IMR-90 (cell line): ENCODE data around the gene TCHP. TPM values are rescaled to one million over a fixed set of nuclear protein-coding genes. Genes with fewer than 3 reads are reported as not detected.

Experiments
- ATAC-seq: fragments of 200-7000 bp; cut with Tn5 transposase; 2 replicates; pipeline ENCODE4 v1.9.1; 2020; ENCODE audit warnings: low read depth, mild to moderate bottlenecking, moderate library complexity
- BruUV-seq: library from RNA; stranded (reverse); fragments of 400-500 nt; replicated peaks from 2 replicates; lab custom pipeline; 2021; lab: Mats Ljungman, UMichigan
- CTCF ChIA-PET: fragments of 300-600 bp; formaldehyde crosslinking; extraction: SDS; loops from one replicate; lab custom pipeline; 2021; ENCODE audit warnings: antibody characterized with exemption; lab: Yijun Ruan, JAX
- POLR2A ChIA-PET: fragments of 300-600 bp; sonication (Branson Sonifier 250); formaldehyde crosslinking; loops from one replicate; lab custom pipeline; 2022; ENCODE audit warnings: antibody characterized with exemption; ENCODE audit not compliant: unreplicated experiment; lab: Charles Lee
- DNase-seq: peaks from one replicate; pipeline ENCODE4 v3.0.0; 2013
- H2AFZ ChIP-seq: replicated peaks from 2 replicates; pipeline ENCODE3; 2013; ENCODE audit warnings: low read length, mild to moderate bottlenecking; ENCODE audit not compliant: poor library complexity
- H2AK5ac ChIP-seq: 2 replicates; pipeline ENCODE4 v1.6.1; 2013; ENCODE audit warnings: low read depth, low read length, inconsistent platforms
- H2AK9ac ChIP-seq: replicated peaks from 2 replicates; pipeline ENCODE3; 2013; ENCODE audit warnings: mild to moderate bottlenecking, low read depth, low read length, moderate library complexity; ENCODE audit not compliant: poor library complexity
- H2BK120ac ChIP-seq: 2 replicates; pipeline ENCODE4 v1.6.1; 2013; ENCODE audit warnings: low read depth, low read length, inconsistent platforms
- H2BK15ac ChIP-seq: 3 replicates; pipeline ENCODE4 v1.6.1; 2013; ENCODE audit warnings: low read depth, low read length, inconsistent platforms
- H2BK20ac ChIP-seq: 2 replicates; pipeline ENCODE4 v1.6.1; 2013; ENCODE audit warnings: low read depth, mild to moderate bottlenecking, inconsistent platforms, low read length, moderate library complexity
- H2BK5ac ChIP-seq: 2 replicates; pipeline ENCODE4 v1.6.1; 2013; ENCODE audit warnings: mild to moderate bottlenecking, low read depth, low read length, inconsistent platforms; ENCODE audit not compliant: poor library complexity, severe bottlenecking
- H3K14ac ChIP-seq: replicated peaks from 2 replicates; pipeline ENCODE4 v1.6.1; 2013; ENCODE audit warnings: low read depth, low read length, inconsistent platforms
- H3K18ac ChIP-seq: 2 replicates; pipeline ENCODE4 v1.6.1; 2013; ENCODE audit warnings: low read depth, low read length, control low read depth
- H3K23ac ChIP-seq: 2 replicates; pipeline ENCODE4 v1.6.1; 2013; ENCODE audit warnings: low read depth, low read length, inconsistent platforms
- H3K27ac ChIP-seq: 2 replicates; pipeline ENCODE4 v1.5.1; 2013; ENCODE audit warnings: mild to moderate bottlenecking, control low read depth, low read length; ENCODE audit not compliant: insufficient read depth
- H3K27me3 ChIP-seq: 2 replicates; pipeline ENCODE4 v1.6.1; 2013; ENCODE audit warnings: low read length; ENCODE audit not compliant: control insufficient read depth, insufficient read depth
- H3K36me3 ChIP-seq: 2 replicates; pipeline ENCODE4 v1.6.1; 2013; ENCODE audit warnings: low read length, mixed read lengths; ENCODE audit not compliant: control insufficient read depth, insufficient read depth
- H3K4ac ChIP-seq: 2 replicates; pipeline ENCODE4 v1.6.1; 2013; ENCODE audit warnings: low read depth, low read length, inconsistent platforms
- H3K4me1 ChIP-seq: 2 replicates; pipeline ENCODE4 v1.6.1; 2013; ENCODE audit warnings: low read length, mixed read lengths; ENCODE audit not compliant: control insufficient read depth, insufficient read depth
- H3K4me2 ChIP-seq: 2 replicates; pipeline ENCODE4 v1.6.1; 2013; ENCODE audit warnings: low read depth, mild to moderate bottlenecking, control low read depth, low read length, moderate library complexity
- H3K4me3 ChIP-seq: 2 replicates; pipeline ENCODE4 v1.5.1; 2013; ENCODE audit warnings: low read depth, mild to moderate bottlenecking, control low read depth, low read length, moderate library complexity; ENCODE audit not compliant: insufficient read depth
- H3K56ac ChIP-seq: 2 replicates; pipeline ENCODE4 v1.6.1; 2013; ENCODE audit warnings: low read length, inconsistent platforms; ENCODE audit not compliant: insufficient read depth; ENCODE audit errors: extremely low read depth
- H3K79me1 ChIP-seq, 2 experiments: 2 replicates each; pipeline ENCODE4 v1.6.1; 2013; ENCODE audit warnings: low read length in 2 of 2, inconsistent platforms in 1 of 2, low read depth in 1 of 2
- H3K9ac ChIP-seq: 2 replicates; pipeline ENCODE4 v1.6.1; 2013; ENCODE audit warnings: low read depth, low read length, control low read depth
- H3K9me1 ChIP-seq: 2 replicates; pipeline ENCODE4 v1.6.1; 2013; ENCODE audit warnings: low read length, inconsistent platforms; ENCODE audit not compliant: insufficient read depth
- H3K9me3 ChIP-seq: 2 replicates; pipeline ENCODE4 v1.6.1; 2013; ENCODE audit warnings: low read length; ENCODE audit not compliant: control insufficient read depth, insufficient read depth
- H4K20me1 ChIP-seq: 2 replicates; pipeline ENCODE4 v1.6.1; 2013; ENCODE audit warnings: low read length, inconsistent platforms; ENCODE audit not compliant: insufficient read depth
- H4K5ac ChIP-seq: 2 replicates; pipeline ENCODE4 v1.6.1; 2013; ENCODE audit warnings: mild to moderate bottlenecking, low read depth, low read length, control low read depth
- H4K8ac ChIP-seq, 2 experiments: 2 replicates each; pipeline ENCODE4 v1.6.1; 2013; ENCODE audit warnings: low read depth in 2 of 2, low read length in 2 of 2, control low read depth in 1 of 2, inconsistent platforms in 1 of 2
- H4K91ac ChIP-seq: 2 replicates; pipeline ENCODE4 v1.6.1; 2013; ENCODE audit warnings: low read depth, low read length, inconsistent platforms; ENCODE audit not compliant: insufficient read depth
- CEBPB ChIP-seq: IDR thresholded peaks from 2 replicates; pipeline ENCODE4 v1.6.1; 2012; ENCODE audit warnings: low read depth, low read length, improper control_type of control experiment
- CHD1 ChIP-seq: IDR thresholded peaks from 2 replicates; pipeline ENCODE4 v1.6.1; 2012; ENCODE audit warnings: low read depth, low read length, improper control_type of control experiment
- RAD21 ChIP-seq: IDR thresholded peaks from 2 replicates; pipeline ENCODE4 v1.6.1; 2012; ENCODE audit warnings: low read length, improper control_type of control experiment
- RCOR1 ChIP-seq: IDR thresholded peaks from 2 replicates; pipeline ENCODE4 v1.6.1; 2012; ENCODE audit warnings: mild to moderate bottlenecking, low read length, improper control_type of control experiment; ENCODE audit not compliant: insufficient replicate concordance
- WGBS, 2 experiments: methylation state at CpG; one replicate each; pipeline versions ENCODE4 v1.1.5 to v1.1.7; 2013; ENCODE audit warnings: missing lambda C conversion rate in 2 of 2; ENCODE audit not compliant: insufficient read length in 1 of 2; ENCODE audit errors: extremely low coverage in 2 of 2; 5-methylcytosine and 5-hydroxymethylcytosine counted together
- dilution Hi-C: fragments of 300-500 bp; cut with HindIII; formaldehyde crosslinking; loops from one replicate; pipeline ENCODE4 v1.14.3; 2018; ENCODE audit warnings: low sequenced_read_pairs; ENCODE audit not compliant: unreplicated experiment
- in situ Hi-C: fragments of 300-500 bp; cut with MboI; formaldehyde crosslinking; loops from 3 replicates; pipeline ENCODE4 v1.14.3; 2019; ENCODE audit warnings: low sequenced_read_pairs, inconsistent platforms, mixed read lengths
- intact Hi-C: fragments of 100-400 bp; cut with micrococcal nuclease; formaldehyde crosslinking; loops from 2 replicates; pipeline ENCODE4 v1.10.0; 2022
- polyA plus RNA-seq, 3 experiments: library from polyadenylated mRNA; depleted of rRNA; stranded (reverse); fragments of >200 nt; gene quantifications; 2 replicates each; pipeline ENCODE4 v1.2.3, GENCODE V29; 2012; ENCODE audit warnings: low replicate concordance in 1 of 3
- total RNA-seq: library from RNA; depleted of rRNA; stranded (reverse); fragments of >200 nt; gene quantifications from 2 replicates; pipeline ENCODE4 v1.2.3, GENCODE V29; 2012

TCHP gene
- total and polyA plus RNA-seq, 2 of the 4 experiments (the other 2 are of a cell fraction) = 6.1 to 13.4 TPM

DNA sequence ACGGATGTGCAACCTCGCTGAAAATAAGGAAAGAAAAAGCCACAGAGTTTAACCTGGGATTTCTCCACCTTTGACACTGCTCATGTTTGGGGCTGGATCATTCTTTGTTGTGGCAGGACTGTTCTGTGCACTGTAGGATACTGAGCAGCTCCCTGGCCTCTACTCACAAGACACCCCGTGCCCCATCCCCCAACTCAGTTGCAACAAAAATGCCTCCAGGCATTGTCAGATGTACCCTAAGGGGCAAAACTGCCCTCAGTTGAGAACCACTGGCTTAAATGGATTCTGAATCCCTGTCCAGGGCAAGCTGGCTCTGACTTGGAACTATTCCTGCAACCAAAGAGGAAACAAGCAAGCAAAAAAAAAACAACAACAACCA, 21.8 kb upstream of the TCHP start:
- ATAC-seq = no peak
- H4K8ac ChIP-seq = no peak overlapping the region
- H3K4me3 ChIP-seq = no peak overlapping the region
- H3K56ac ChIP-seq = no peak overlapping the region
- no CpG with 5 or more reads among the region's 3 CpGs for WGBS, 2 experiments
- no peaks in the 10 kb centered on the region for H3K9me3 ChIP-seq
- no peak overlapping the region for H4K5ac ChIP-seq
- H3K4me1 ChIP-seq = peaks cover 10% of the 10 kb centered on the region
- H2AK5ac ChIP-seq = no peak overlapping the region
- H2AFZ ChIP-seq = no peak overlapping the region
- peaks cover 35 to 65% of the 10 kb centered on the region in 2 experiments for H3K79me1 ChIP-seq
- H3K9me1 ChIP-seq = peaks cover 24% of the 10 kb centered on the region
- no peak overlapping the region for H2BK5ac ChIP-seq
- H3K27ac ChIP-seq = no peak overlapping the region
- in situ Hi-C loops (no loop called here), dilution Hi-C loops (no loop called here), intact Hi-C loops (no loop called here)
- H3K14ac ChIP-seq = peak overlapping the region; percentile 64; the same call in 1 of the 2 replicates
- no peak overlapping the region for H2BK15ac ChIP-seq
- H2BK20ac ChIP-seq = no peak overlapping the region
- no peaks in the 10 kb centered on the region for H3K27me3 ChIP-seq
- TF ChIP-seq CHD1 (no peak), RCOR1 (no peak), RAD21 (no peak), CEBPB (no peak)
- no peak overlapping the region for H3K18ac ChIP-seq
- ChIA-PET CTCF (no interaction called here), POLR2A (interaction anchor here (0.6 kb wide), 1 partner anchor 726 kb away, joined by 4 read pairs; no protein-coding TSS in a partner anchor)
- H2BK120ac ChIP-seq = no peak overlapping the region
- no peak overlapping the region for H3K9ac ChIP-seq
- no peak overlapping the region for H4K91ac ChIP-seq
- H3K36me3 ChIP-seq = no peaks in the 10 kb centered on the region
- H3K4me2 ChIP-seq = no peak overlapping the region
- H2AK9ac ChIP-seq = no peak overlapping the region
- peaks cover 34% of the 10 kb centered on the region for H4K20me1 ChIP-seq
- H3K4ac ChIP-seq = no peak overlapping the region
- BruUV-seq = no TSS peak
- H3K23ac ChIP-seq = peak overlapping the region; percentile 71; the same call in 1 of the 2 replicates
- DNase-seq = no peak
